DMS114 treated with DMSO at 0.1 percent for 48 hours (cell line): ENCODE measurements around the gene GUCY1B1.
A peak's percentile ranks its signal among the peaks of the same experiment; 100 is the strongest.

ENCODE experiments used
- DNase-seq: peaks from one replicate; lab custom pipeline; 2025; ENCODE audit not compliant: unreplicated experiment; lab: John Stamatoyannopoulos, UW

GUCY1B1 gene

GRCh38 chr4:155758481-155759371 lies at the start of gene GUCY1B1:
TSS of gene GUCY1B1 (plus strand) at chr4:155759021. CDS start at chr4:155759141, 120 bp downstream.
- DNase-seq, result peak; percentile 73

GRCh38 chr4:155709918-155710317 lies 48.9 kb upstream of the GUCY1B1 start:
- DNase-seq, result no peak

- DNase-seq, result no peak
These were observed 47.3 kb upstream of the GUCY1B1 start for GRCh38 chr4:155711556-155711955.

GRCh38 chr4:155712846-155713245 lies 46.0 kb upstream of the GUCY1B1 start:
- no peak for DNase-seq

- no peak for DNase-seq
These were observed 44.9 kb upstream of the GUCY1B1 start for GRCh38 chr4:155713911-155714310.

- no peak for DNase-seq
These were observed 36.5 kb upstream of the GUCY1B1 start for GRCh38 chr4:155722336-155722735.

- DNase-seq, result no peak
These were observed 35.9 kb upstream of the GUCY1B1 start for GRCh38 chr4:155722816-155723499.

- no peak for DNase-seq
These were observed 34.1 kb upstream of the GUCY1B1 start for GRCh38 chr4:155724731-155725130.

- DNase-seq, result no peak
These were observed 24.8 kb upstream of the GUCY1B1 start for GRCh38 chr4:155734065-155734464.

- DNase-seq, result no peak
These were observed 23.9 kb upstream of the GUCY1B1 start for GRCh38 chr4:155734951-155735350.

GRCh38 chr4:155735496-155735895 lies 23.3 kb upstream of the GUCY1B1 start:
- no peak for DNase-seq

- DNase-seq, result no peak
These were observed 20.3 kb upstream of the GUCY1B1 start for GRCh38 chr4:155738548-155738947.

- no peak for DNase-seq
These were observed 17.3 kb upstream of the GUCY1B1 start for GRCh38 chr4:155741546-155741945.

- DNase-seq, result no peak
These were observed 16.4 kb upstream of the GUCY1B1 start for GRCh38 chr4:155742310-155743015.

- no peak for DNase-seq
These were observed 12.8 kb upstream of the GUCY1B1 start for GRCh38 chr4:155745984-155746383.

- DNase-seq, result no peak
These were observed 10.8 kb upstream of the GUCY1B1 start for GRCh38 chr4:155748039-155748438.

GRCh38 chr4:155749041-155749440 lies 9.8 kb upstream of the GUCY1B1 start:
- DNase-seq, result no peak

- DNase-seq, result no peak
These were observed 7.3 kb upstream of the GUCY1B1 start for GRCh38 chr4:155751569-155751968.

- DNase-seq, result no peak
These were observed 1.0 kb upstream of the GUCY1B1 start for GRCh38 chr4:155757745-155758265.

- no peak for DNase-seq
These were observed 791 bp downstream of the GUCY1B1 start for GRCh38 chr4:155759372-155760252.
